Measurements from ENCODE around the gene RAB31.
"Not testable (repeated sequence)": the region's sequence is repeated elsewhere in the genome, so short reads cannot be mapped to it uniquely, and the experiment has no call there.

The RAB31 gene

GRCh38 chr18:9762526-9762925 is 54.4 kb downstream of the RAB31 start:
- DNase-seq (ENCODE audit: low read depth): no peak

GRCh38 chr18:9763157-9763556 is 55.1 kb downstream of the RAB31 start:
- DNase-seq (ENCODE audit: low read depth): no peak

- DNase-seq (ENCODE audit: low read depth): no peak
Observed at GRCh38 chr18:9764011-9764481, 55.9 kb downstream of the RAB31 start.

GRCh38 chr18:9765501-9765900 is 57.4 kb downstream of the RAB31 start:
- no peak for DNase-seq (ENCODE audit: low read depth)

GRCh38 chr18:9766076-9766481 is 58.0 kb downstream of the RAB31 start:
- DNase-seq (ENCODE audit: low read depth): no peak

- DNase-seq (ENCODE audit: low read depth): no peak
Observed at GRCh38 chr18:9766740-9767139, 58.6 kb downstream of the RAB31 start.

- DNase-seq (ENCODE audit: low read depth): not testable (repeated sequence)
Observed at GRCh38 chr18:9768071-9768691, 60.1 kb downstream of the RAB31 start.

- DNase-seq (ENCODE audit: low read depth): not testable (repeated sequence)
Observed at GRCh38 chr18:9770111-9770510, 62.0 kb downstream of the RAB31 start.

- DNase-seq (ENCODE audit: low read depth): no peak
Observed at GRCh38 chr18:9771261-9771976, 63.3 kb downstream of the RAB31 start.

GRCh38 chr18:9771977-9772660 is 64.0 kb downstream of the RAB31 start:
- no peak for DNase-seq (ENCODE audit: low read depth)

- no peak for DNase-seq (ENCODE audit: low read depth)
Observed at GRCh38 chr18:9772847-9773677, 65.0 kb downstream of the RAB31 start.

GRCh38 chr18:9774150-9774549 is 66.0 kb downstream of the RAB31 start:
- DNase-seq (ENCODE audit: low read depth): no peak

- no peak for DNase-seq (ENCODE audit: low read depth)
Observed at GRCh38 chr18:9775178-9775577, 67.1 kb downstream of the RAB31 start.

GRCh38 chr18:9779630-9780029 is 71.5 kb downstream of the RAB31 start:
- no peak for DNase-seq (ENCODE audit: low read depth)

- peak; percentile 73 for DNase-seq (ENCODE audit: low read depth)
Observed at GRCh38 chr18:9782073-9782857, 74.2 kb downstream of the RAB31 start.

GRCh38 chr18:9786631-9787030 is 78.5 kb downstream of the RAB31 start:
- no peak for DNase-seq (ENCODE audit: low read depth)

- peak; percentile 29 for DNase-seq (ENCODE audit: low read depth)
Observed at GRCh38 chr18:9787036-9787435, 78.9 kb downstream of the RAB31 start.

- peak; percentile 58 for DNase-seq (ENCODE audit: low read depth)
Observed at GRCh38 chr18:9787712-9788111, 79.6 kb downstream of the RAB31 start.

GRCh38 chr18:9788140-9788539 is 80.0 kb downstream of the RAB31 start:
- no peak for DNase-seq (ENCODE audit: low read depth)

GRCh38 chr18:9788860-9789259 is 80.8 kb downstream of the RAB31 start:
- no peak for DNase-seq (ENCODE audit: low read depth)

GRCh38 chr18:9790261-9790660 is 82.2 kb downstream of the RAB31 start:
- DNase-seq (ENCODE audit: low read depth): no peak

Measured in stromal cell of bone marrow (primary cell).